Measurements from ENCODE around the gene CDH4.

GRCh38 chr20:61350500-61351250 lies 98.6 kb downstream of the CDH4 start:
- TF ChIP-seq FOXA3 (CRISPR knock-in tag; conservative IDR thresholded peaks at IDR 0.05 in 1 of 2, IDR thresholded peaks at IDR 0.05 in 1 of 2): no peak
- TF ChIP-seq ELK1 (CRISPR knock-in tag; IDR thresholded peaks at IDR 0.05): no peak
- TF ChIP-seq ATF3 (IDR thresholded peaks at IDR 0.05): no peak
- no peak for TF ChIP-seq ATF3 (CRISPR knock-in tag; conservative IDR thresholded peaks at IDR 0.05)
- TF ChIP-seq NFIC (IDR thresholded peaks at IDR 0.05): no peak
- TF ChIP-seq EZH2 (IDR thresholded peaks at IDR 0.05; ENCODE audit: borderline replicate concordance, low read depth, low read length): no peak
- TF ChIP-seq CTCF (IDR thresholded peaks at IDR 0.05 in 2 of 3, conservative IDR thresholded peaks at IDR 0.05 in 1 of 3; ENCODE audit: insufficient read depth in 2 of 3, low read depth in 1 of 3, low read length in 3 of 3): 0 out of 6 replicates have a peak, but pooled peaks of 2 of the 3 experiments have one; percentile 22 to 25
- no peak for TF ChIP-seq ADNP (tag; IDR thresholded peaks at IDR 0.05)
- no peak for TF ChIP-seq CXXC5 (CRISPR knock-in tag; IDR thresholded peaks at IDR 0.05)
- TF ChIP-seq PBX2 (CRISPR knock-in tag; IDR thresholded peaks at IDR 0.05; ENCODE audit: low read depth): no peak
- no peak for TF ChIP-seq PBX2 (tag; conservative IDR thresholded peaks at IDR 0.05; ENCODE audit: low read depth)
- TF ChIP-seq SETDB1 (IDR thresholded peaks at IDR 0.05; ENCODE audit: low read length): no peak
- no peak for TF ChIP-seq POLR2A (conservative IDR thresholded peaks at IDR 0.05)
- no peak for TF ChIP-seq JUND (IDR thresholded peaks at IDR 0.05; ENCODE audit: borderline replicate concordance, low read depth, low read length)
- TF ChIP-seq JUND (tag; IDR thresholded peaks at IDR 0.05; ENCODE audit: borderline replicate concordance, low read depth, low read length): no peak
- TF ChIP-seq SAP30 (IDR thresholded peaks at IDR 0.05; ENCODE audit: borderline replicate concordance, insufficient read depth, low read depth, low read length, poor library complexity, severe bottlenecking): no peak
- TF ChIP-seq POLR2AphosphoS5 (IDR thresholded peaks at IDR 0.05; ENCODE audit: control insufficient read depth, insufficient read depth, low read depth, low read length): no peak
